ENCODE data around the gene SMC1B. TPM values are rescaled to one million over a fixed set of nuclear protein-coding genes. Genes with fewer than 3 reads are reported as not detected.

The SMC1B gene
- total RNA-seq, 2 experiments from 2014 or later, result 0.08 TPM; not detected in 1

GRCh38 chr22:45335021-45335818 is 78.2 kb downstream of the SMC1B start:
- no peaks in the 10 kb centered on the region for H3K9me2 ChIP-seq (ENCODE audit: insufficient read depth, low read length)
- no peak for TF ChIP-seq EZH2phosphoT487 (IDR thresholded peaks at IDR 0.05; ENCODE audit: borderline replicate concordance, low read depth, low read length)
- TF ChIP-seq CTCF (conservative IDR thresholded peaks at IDR 0.05; ENCODE audit: low read length), result no peak
- BruUV-seq (replicated peaks), result no TSS peak
- no peaks in the 10 kb centered on the region for H3K9me3 ChIP-seq (ENCODE audit: low read length)
- H3K4me1 ChIP-seq (ENCODE audit: insufficient read depth, low read length, poor library complexity, severe bottlenecking), result no peaks in the 10 kb centered on the region
- ChIA-PET CTCF (ENCODE audit: unreplicated experiment) (no interaction called here), POLR2A (interaction anchor here (0.6 kb wide), 1 partner anchor 80 kb away, joined by 3 read pairs; no protein-coding TSS in a partner anchor)
- H2AFZ ChIP-seq (ENCODE audit: low read length), result no peak overlapping the region
- intact Hi-C loops (cut with micrococcal nuclease; ENCODE audit: unreplicated experiment), result no loop called here
- no peak overlapping the region for H3K27ac ChIP-seq (ENCODE audit: low read depth, low read length, poor library complexity, severe bottlenecking)
- H4K20me1 ChIP-seq (ENCODE audit: insufficient read depth, low read length), result no peaks in the 10 kb centered on the region
- peaks cover 54% of the 10 kb centered on the region; the same call in 1 of the 2 replicates for H3K36me3 ChIP-seq (ENCODE audit: insufficient read depth, low read length)
- H3K79me2 ChIP-seq (ENCODE audit: insufficient read depth, low read depth, low read length), result no peaks in the 10 kb centered on the region
- H3K4me2 ChIP-seq (ENCODE audit: low read length), result no peak overlapping the region
- no peak overlapping the region for H3K4me3 ChIP-seq (ENCODE audit: low read depth, low read length, poor library complexity, severe bottlenecking)
- DNase-seq (ENCODE audit: low spot score), result no peak

GRCh38 chr22:45334528-45334927 is 78.9 kb downstream of the SMC1B start:
- Histone ChIP-seq H2AFZ (ENCODE audit: low read length) (no peak overlapping the region), H3K4me1 (ENCODE audit: insufficient read depth, low read length, poor library complexity, severe bottlenecking) (no peaks in the 10 kb centered on the region), H3K4me2 (ENCODE audit: low read length) (no peak overlapping the region), H4K20me1 (ENCODE audit: insufficient read depth, low read length) (no peaks in the 10 kb centered on the region), H3K36me3 (ENCODE audit: insufficient read depth, low read length) (peaks cover 52% of the 10 kb centered on the region; the same call in 1 of the 2 replicates), H3K79me2 (ENCODE audit: insufficient read depth, low read depth, low read length) (no peaks in the 10 kb centered on the region), H3K9me3 (ENCODE audit: low read length) (no peaks in the 10 kb centered on the region), H3K4me3 (ENCODE audit: low read depth, low read length, poor library complexity, severe bottlenecking) (no peak overlapping the region), H3K9me2 (ENCODE audit: insufficient read depth, low read length) (no peaks in the 10 kb centered on the region), H3K27ac (ENCODE audit: low read depth, low read length, poor library complexity, severe bottlenecking) (no peak overlapping the region)
- intact Hi-C loops (cut with micrococcal nuclease; ENCODE audit: unreplicated experiment), result no loop called here
- ChIA-PET CTCF (ENCODE audit: unreplicated experiment) (no interaction called here), POLR2A (no interaction called here)
- TF ChIP-seq CTCF (conservative IDR thresholded peaks at IDR 0.05; ENCODE audit: low read length) (no peak), EZH2phosphoT487 (IDR thresholded peaks at IDR 0.05; ENCODE audit: borderline replicate concordance, low read depth, low read length) (no peak)
- DNase-seq (ENCODE audit: low spot score), result no peak
- TSS peak; percentile 19 for BruUV-seq (replicated peaks)

GRCh38 chr22:45334068-45334467 is 79.3 kb downstream of the SMC1B start:
- no peaks in the 10 kb centered on the region for H3K79me2 ChIP-seq (ENCODE audit: insufficient read depth, low read depth, low read length)
- BruUV-seq (replicated peaks), result no TSS peak
- intact Hi-C loops (cut with micrococcal nuclease; ENCODE audit: unreplicated experiment), result no loop called here
- no peaks in the 10 kb centered on the region for H3K4me1 ChIP-seq (ENCODE audit: insufficient read depth, low read length, poor library complexity, severe bottlenecking)
- no peak for DNase-seq (ENCODE audit: low spot score)
- H3K9me3 ChIP-seq (ENCODE audit: low read length), result no peaks in the 10 kb centered on the region
- ChIA-PET POLR2A (no interaction called here), CTCF (ENCODE audit: unreplicated experiment) (no interaction called here)
- no peak overlapping the region for H2AFZ ChIP-seq (ENCODE audit: low read length)
- H3K9me2 ChIP-seq (ENCODE audit: insufficient read depth, low read length), result no peaks in the 10 kb centered on the region
- H3K4me2 ChIP-seq (ENCODE audit: low read length), result no peak overlapping the region
- H3K36me3 ChIP-seq (ENCODE audit: insufficient read depth, low read length), result peaks cover 55% of the 10 kb centered on the region; the same call in 1 of the 2 replicates
- no peak overlapping the region for H3K27ac ChIP-seq (ENCODE audit: low read depth, low read length, poor library complexity, severe bottlenecking)
- no peak for TF ChIP-seq CTCF (conservative IDR thresholded peaks at IDR 0.05; ENCODE audit: low read length)
- TF ChIP-seq EZH2phosphoT487 (IDR thresholded peaks at IDR 0.05; ENCODE audit: borderline replicate concordance, low read depth, low read length), result no peak
- H3K4me3 ChIP-seq (ENCODE audit: low read depth, low read length, poor library complexity, severe bottlenecking), result no peak overlapping the region
- no peaks in the 10 kb centered on the region for H4K20me1 ChIP-seq (ENCODE audit: insufficient read depth, low read length)
